Stimulated activated CD4-positive, alpha-beta T cell treated with anti-CD3 and anti-CD28 coated beads, Interleukin-4, amount 100 ng/mL, for 4 hours (primary cell): Measurements from ENCODE around the gene PIGM.

Experiments used
- DNase-seq, 2 experiments: peaks; one replicate each; pipeline ENCODE4 v3.0.0-alpha.2; 2020

The PIGM gene

DNA sequence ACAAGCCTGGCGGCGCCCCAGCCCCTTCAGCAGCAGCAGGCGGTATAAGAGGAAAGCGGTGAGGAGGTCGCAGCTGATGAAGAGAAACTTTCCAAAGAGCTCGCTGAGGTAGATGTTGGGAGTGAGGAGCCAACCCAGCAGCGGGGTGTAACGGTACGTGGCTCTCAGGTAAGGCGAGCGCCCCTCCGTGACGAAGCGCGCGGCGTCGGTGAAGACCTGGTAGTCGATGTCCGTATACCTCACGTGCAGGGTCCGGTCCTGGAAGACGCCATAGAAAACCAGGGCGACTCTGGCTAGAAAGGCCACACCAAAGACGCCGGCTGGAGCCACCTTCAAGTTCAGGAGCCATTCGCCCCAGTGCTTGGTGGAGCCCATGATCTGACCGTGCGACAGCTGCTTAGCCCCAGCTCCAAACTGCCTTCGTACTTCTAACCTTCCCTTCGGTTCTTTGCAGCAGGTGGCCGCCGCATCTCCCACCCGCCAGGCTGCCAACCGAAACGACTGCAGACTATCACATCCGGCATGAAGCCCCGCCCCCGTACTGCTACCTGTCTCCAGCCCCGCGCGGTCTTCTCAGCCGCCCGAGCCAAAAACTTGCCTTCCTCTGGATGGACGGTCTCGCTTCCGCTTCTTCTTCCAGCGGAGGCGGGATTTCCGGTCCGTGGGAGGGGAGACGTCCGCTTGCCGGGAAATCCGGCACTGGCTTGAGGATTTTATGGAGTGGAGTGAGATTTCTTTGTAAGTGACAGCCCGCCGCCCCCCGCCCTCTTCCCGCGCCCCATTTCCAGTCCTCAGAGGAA is at the start of gene PIGM:
PIGM (minus strand) TSS at position 626 of the 800 bp plus-strand sequence; CDS start at position 375, 251 bp downstream.
- peak; percentile 90 to 91 for DNase-seq

DNA sequence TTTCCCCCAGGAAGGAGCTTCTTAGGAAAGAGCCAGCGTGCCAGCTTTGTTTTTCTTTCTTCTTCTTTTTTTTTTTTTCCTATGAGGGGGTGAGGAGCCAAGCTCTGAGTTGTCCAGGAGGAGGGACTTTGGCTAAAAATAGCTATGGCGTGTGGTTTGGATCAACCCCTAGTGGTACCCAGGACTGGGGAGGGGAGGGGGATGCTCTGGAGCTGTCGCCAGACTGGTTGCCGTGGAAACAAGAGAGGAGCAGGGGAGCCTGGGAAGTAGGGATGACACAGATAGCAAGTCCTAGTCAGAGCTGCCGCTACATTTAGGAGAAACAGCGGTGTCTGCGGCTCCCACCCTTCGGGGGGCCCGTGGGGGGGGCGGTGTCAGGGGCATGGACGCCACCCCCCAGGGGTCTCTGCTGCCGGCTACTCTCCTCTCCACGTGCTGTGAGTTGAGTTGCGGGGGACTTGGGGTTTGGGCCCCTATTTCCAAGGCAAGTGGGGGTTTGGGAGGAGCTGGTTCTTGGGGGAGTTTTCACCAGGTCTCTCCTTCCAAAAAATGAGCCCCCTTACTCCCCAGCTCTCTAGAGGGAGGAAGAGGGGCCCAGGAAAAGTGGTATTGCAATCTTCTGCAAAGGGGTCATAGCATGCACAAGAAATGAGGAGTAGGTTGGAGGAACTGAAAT is 49.6 kb upstream of the PIGM start, which contains the start of gene KCNJ9:
KCNJ9 (plus strand) TSS at position 278 of the 676 bp plus-strand sequence. CDS start 2,493 bp downstream, outside the sequence.
- DNase-seq = no peak

DNA sequence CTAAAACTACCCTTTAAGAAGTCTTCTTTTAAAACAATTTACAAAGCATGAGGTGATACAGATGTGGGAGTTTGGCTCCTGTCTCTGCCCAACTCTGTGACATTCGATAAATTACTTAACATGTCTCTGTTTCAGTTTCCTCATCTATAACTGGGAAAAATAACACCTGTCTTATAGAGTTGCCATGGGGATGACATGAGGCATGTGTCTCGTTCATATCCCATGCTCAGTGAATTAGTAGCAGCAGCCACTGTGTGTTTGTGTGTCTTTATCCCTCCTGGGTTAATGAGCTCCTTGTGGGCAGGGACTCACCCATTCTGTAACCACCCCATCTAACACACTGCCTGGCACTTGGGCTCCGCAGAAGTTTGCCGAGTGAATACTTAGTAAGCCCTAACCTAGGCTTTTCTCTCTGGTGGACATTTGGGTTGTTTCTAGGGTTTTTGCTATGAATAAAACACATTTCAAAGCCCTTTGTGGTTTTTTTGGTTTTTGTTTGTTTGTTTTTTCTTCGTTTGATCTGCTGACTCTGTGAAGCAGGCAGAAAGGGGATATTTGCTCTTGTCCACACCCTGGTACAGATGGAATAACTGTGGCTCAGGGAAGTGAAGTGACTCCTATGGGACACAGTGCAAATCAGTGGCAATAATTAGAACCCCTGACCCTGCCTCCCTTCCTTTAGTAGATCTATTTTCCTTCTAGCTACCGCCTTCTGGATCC is 48.8 kb upstream of the PIGM start:
- no peak for DNase-seq

DNA sequence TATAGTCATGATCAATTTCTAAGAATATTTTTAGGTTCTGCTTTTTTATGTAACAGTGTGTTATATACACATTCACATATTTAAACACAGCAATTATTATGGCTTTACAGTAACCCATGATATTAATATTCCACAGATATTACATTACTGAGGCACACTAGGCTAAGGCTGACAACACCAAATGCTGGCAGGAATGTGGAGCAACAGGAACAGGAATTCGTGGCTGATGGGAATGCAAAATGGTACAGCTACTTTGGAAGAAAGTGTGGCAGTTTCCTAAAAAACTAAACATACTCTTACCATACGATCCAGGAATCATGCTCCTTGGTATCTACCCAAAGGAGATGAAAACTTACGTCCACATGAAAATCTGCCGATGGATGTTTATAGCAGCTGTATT is 47.7 kb upstream of the PIGM start:
- DNase-seq = no peak

DNA sequence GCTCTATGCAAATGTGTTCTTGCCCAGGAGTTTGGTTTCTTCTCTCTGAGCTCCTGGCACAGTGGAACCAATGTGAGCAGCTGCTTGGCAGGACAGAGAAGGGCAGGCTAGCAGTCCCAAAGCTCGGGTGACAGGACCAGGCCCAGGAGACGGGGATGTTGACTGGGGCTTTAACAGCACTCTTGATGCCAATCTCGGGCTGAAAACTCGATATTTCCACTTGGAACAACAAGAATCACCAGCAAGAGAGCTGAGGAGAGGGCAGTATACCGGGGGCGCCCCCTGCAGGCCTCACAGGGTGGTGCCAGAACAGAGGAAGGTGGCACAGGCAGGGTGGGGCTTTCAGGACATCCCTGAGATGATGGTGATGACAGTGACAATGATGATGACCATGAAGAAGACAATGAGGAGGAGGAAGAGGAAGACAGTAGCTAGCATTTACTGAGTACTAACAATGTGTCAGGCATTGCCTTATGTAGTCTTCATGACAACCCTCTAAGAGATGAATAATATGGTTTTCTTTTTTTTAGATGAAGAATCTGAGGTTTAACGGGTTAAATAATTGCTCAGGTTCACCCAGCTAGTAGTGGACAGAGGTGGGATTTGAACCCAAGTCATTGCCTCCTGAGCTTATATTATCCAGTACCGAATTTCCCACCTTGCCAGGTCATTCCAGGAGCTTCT is 46.9 kb upstream of the PIGM start:
- DNase-seq = peak; percentile 45 to 47

DNA sequence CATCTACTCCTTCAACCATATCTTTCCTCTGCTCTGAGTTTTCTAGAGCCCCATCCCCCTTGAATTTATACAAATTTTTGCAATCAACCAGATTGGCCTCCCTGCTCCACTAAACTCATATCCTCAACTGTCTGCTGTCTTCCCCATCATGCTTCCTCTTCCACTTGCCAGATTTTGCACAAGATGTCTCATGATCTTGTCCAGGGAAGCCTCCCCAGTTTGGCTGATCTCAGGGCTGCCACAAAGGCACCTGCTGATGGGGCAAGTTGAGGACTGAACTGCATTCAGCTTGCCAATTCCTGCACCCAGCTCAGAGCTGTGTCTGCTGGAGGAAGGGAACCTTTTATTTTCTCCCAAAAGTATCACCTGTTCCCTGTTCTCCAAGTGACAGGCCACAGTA is 45.7 kb upstream of the PIGM start:
- DNase-seq = no peak

DNA sequence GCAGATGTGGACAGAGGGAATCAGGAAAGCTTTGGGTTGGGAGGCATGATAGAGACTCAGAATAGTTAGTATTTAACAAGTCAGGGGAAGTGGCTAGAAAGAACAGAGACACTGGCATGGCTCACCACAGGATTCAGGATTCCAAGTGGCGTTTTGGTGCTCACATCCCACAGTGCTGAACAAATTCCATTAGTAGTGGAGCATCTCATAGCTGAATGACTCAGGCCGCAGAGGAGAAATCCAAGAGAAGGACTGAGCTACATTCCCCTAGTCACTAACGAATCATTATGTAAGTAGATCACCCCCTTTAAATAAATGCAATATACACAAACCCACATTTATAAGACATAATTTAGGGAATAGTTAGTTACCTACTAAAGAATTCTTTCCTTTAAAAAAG is 44.5 kb upstream of the PIGM start:
- no peak for DNase-seq

DNA sequence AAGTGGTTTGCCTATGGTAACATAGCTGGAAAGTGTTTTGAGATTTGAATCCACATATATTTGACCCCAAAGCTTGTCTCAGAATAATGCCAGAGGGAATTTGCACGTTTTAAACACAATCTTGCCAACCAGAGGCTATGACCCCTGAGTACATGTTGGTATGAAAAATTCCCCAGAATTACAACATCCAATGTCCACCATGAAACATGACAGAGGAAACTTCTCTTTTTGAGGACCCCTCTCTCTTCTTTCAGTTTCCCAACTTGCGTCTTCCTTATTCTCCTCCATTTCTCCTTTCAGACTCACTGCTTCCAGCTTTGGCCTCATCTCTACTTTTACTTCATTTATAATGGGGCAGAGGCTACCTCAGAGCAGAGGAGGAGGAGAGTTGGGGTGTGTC is 44.0 kb upstream of the PIGM start:
- no peak for DNase-seq

DNA sequence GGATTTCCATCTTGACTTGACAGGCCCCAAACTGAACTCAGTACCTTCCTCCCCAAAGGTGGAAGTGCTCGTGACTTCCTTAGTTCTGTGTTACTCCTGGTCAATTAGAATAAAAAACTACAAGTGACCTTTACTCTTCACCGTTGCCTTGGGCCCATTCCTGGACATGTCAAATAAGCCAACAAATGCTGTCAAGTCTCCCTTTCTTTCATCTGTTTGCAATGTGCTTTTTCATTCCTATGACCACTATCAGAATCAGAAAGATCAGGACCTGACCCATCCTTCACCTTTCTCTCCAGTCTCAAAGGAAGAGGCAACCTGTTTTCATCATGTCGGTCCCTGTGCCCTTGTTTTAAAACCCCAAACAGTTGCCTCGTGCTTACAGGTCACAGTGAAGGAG is 43.1 kb upstream of the PIGM start:
- no peak for DNase-seq

DNA sequence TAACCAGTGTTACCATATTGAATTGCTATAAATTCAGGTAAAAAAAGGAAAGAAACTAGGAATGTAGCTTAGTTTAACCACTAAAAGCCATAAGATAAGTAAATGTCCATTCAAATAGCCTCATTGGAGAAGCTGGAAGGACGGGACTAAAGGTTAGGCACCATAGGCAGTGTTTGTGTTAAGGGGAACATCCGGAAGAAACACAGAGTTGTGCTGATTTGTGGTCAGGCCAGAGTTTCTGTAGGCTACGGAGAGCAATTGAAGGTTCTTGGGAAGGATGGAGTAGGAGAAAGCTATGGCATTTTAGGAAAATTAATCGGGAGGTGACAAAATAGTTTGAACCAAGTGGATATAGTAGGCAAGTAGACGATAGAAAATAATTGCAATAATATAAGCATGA is 39.5 kb upstream of the PIGM start:
- DNase-seq = no peak

DNA sequence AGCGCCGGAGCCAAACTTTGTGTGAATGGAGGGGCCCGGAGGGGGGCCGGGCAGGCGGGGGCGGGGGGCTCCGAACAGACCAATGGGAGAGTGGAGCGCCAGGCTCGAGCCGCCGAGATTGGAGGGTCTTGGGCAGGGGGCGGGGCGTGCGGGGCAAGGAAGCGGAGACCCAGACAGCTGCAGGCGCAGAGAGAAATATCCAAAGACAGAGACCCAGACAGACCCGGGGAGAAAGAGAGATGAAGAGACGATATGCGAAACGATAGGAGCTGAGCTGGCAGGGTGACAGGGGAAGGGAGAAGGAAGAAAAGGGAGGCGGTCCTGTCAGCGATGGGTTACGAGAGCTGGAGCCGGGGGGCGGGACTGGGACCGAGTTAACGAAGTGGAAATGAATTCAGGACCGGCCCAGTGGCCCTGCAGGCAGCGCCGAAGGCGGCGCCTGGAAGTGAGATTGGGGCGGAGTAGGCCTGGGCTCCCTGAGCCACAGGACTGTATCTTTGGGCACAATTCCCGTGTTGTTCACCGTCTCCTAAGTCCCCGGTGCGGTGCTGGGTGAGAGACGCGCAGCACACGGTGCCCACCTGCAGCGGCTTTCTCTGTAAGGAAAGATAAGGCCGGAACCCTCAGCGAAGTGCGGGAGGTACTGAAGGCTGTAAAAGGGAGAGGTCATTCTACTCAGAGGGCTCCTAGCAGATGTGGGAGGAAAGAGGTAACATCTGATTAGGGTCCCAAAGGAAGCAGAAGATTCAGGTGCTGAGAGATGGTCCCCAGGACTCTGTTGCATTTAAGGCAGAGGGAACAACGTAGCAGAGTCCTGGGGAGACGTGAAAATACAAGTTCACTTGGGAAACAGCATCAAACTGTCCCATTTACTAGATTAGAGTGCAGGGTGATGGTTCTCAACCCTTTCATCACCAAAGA is 38.7 kb upstream of the PIGM start:
- DNase-seq = peak; percentile 64 to 67

DNA sequence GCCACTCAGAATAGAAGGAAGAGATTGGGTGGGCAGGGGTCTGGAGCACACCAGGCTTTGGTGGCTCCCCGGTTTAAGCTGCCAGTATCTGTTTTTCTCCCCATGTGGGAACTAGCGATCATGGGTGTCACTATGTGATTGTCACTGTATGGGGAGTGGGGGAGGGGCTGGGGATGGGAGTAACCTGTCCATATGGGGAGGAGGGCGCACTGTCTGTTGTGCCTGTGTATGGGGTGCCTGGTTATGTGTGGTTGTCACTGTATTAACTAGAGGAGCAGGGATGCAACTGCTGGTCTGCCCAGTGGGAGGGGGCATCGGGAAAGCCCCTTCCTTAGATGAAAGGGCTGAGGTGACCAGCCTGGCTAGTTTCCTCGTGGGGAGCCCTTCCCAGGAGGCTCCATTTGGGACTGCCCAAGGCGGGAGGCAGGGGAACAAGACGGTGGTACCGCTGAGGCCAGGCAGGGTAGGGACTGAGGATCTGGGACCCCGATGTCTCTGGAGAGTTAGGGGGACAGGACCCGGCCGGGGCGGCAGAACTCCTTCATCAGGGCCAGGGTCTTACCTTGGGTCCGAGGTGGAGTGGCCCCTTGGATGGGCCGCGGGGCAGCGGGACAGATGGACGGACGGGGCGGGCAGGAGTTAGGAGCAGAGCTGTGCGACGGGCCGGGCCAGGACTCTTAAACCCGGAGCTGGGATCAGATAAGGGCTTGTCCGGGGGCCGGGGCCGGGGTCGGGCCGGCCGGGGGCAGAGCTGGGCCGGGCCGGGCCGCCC is 37.9 kb upstream of the PIGM start, which contains the start of gene KCNJ10:
KCNJ10 (minus strand) TSS at position 701 of the 772 bp plus-strand sequence. CDS start 27,628 bp downstream, outside the sequence.
- no peak for DNase-seq

DNA sequence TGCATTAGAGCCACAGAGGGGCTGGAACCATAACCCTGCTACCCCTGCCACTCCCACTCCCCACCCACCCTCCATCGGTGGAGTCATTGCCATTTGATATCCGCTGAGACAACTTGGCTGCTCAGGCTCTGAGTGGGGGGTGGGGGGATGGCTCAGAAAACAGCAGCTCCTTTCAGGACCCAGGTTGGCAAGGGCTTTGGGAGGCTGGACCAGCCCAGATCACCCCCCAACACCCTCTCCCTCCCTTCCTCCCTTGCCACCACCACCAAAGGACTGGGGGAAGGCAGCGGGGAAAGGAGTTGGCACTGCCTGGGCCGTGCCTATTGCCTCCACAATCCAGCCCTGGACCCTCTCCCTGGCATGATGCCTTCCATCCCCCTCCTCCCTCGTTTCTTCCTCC is 36.4 kb upstream of the PIGM start:
- no peak for DNase-seq

DNA sequence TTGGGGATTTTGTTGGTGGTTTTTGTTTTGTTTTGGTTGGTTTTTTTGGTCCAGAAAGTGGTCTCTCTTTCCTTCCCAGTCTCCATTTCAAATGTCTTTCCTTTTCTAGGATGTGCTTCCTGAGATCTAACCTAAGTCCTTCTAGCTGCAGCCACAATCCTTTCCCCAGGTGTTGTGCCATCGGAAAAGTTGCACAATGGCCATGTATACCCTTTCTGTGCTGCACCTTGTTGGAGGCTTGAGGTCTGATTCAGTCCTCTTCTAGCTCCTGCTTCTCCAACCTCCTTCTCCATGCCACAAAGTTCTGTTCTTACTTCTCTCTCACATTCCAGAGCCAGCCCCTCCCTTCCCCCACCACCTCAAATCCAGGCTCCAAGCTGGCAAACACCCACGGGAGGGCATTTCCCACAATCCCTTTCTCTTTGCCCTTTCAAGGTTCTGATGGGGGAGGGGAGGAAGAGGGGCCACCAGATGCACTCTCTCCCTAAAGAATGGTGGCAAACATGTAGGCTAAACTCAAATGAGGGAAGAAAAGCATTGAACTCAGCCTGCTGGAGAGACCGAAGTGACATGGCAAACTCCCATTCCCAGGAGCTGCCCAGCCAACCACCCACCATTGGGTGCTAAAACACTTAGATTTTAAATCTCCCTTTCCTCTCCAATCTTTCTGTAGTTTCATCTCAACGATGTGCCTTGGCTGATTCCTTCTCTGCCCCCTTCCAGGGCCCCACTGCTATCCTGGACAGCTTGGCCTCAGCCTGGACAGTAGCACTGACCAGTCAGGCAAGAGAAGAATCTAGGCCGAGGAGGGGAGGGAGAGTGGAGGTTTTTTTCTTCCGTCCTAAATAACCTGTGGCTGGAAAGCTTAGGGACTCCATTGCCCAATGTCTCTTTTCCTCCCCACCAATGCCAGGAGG is 35.3 kb upstream of the PIGM start:
- no peak for DNase-seq

DNA sequence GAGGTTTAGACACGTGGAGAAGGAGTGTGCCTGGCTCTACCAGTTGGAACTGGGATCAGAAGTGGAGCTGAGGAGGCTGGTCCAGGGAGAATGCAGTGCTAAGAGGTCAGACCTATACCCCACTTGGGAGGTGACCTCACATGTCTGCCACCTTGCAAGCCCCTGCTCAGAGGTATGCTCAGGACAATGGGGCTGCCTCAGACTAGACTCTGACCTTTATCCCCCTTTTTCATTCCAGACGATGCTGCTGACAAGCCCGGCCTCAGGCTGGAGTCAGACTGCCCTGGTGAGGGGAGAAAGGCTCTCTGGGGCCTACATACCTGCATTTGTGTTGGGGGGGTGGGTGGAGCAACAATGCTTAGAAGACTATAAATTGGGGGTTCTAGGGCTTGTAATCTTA is 33.0 kb upstream of the PIGM start:
- DNase-seq = no peak

DNA sequence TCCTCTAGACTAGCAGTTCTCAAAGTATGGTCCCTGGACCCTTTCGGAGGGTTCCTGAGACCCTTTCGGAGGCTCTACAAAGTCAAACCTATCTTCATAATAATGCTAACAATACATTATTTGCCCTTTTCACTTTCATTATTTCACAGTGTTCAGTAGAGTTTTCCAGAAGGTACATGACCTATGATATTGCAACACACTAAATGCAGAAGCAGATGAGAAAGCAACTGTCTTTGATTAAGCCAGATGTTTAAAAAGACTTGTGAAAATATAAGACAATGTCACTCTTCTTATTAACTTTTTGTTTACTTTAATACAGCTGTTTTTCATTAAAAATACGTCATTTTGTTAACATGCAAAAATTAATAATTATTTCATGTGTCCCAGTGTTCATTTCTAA is 32.4 kb upstream of the PIGM start:
- DNase-seq = no peak

DNA sequence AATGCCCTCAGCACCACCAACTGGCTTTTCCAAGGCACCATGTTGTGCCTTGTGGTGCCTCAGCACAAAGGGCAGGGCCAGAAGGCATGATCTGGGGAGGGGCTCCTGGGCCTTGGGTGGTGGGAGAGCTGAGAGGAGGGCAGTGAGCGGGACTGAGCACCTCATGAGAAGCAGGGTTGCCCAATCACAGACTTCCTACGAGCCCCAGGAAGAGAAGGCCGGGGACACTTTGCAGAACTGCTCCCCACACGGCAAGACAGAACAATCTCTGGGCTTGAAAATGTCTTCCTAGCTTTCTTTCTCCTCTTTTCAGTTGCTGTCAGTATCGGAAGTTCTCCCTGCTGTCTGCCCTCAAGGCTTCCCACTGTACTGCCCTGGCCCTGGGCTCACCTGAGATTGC is 31.4 kb upstream of the PIGM start:
- no peak for DNase-seq

DNA sequence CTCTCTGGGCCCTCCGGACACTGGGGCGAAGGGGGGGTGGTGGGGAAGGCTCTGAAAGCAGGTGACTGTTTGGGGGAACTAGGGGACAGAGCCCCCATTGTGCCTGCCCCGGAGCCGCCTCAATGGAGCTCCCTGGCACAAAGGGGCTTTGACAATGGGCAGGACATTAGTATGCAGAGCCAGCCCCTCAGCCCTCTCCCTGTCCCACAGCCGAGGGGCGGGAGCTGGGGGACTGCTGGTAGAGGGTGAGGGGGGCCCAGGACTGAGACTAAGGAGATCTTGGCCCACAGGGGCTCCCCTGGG is 30.4 kb upstream of the PIGM start:
- DNase-seq = no peak

DNA sequence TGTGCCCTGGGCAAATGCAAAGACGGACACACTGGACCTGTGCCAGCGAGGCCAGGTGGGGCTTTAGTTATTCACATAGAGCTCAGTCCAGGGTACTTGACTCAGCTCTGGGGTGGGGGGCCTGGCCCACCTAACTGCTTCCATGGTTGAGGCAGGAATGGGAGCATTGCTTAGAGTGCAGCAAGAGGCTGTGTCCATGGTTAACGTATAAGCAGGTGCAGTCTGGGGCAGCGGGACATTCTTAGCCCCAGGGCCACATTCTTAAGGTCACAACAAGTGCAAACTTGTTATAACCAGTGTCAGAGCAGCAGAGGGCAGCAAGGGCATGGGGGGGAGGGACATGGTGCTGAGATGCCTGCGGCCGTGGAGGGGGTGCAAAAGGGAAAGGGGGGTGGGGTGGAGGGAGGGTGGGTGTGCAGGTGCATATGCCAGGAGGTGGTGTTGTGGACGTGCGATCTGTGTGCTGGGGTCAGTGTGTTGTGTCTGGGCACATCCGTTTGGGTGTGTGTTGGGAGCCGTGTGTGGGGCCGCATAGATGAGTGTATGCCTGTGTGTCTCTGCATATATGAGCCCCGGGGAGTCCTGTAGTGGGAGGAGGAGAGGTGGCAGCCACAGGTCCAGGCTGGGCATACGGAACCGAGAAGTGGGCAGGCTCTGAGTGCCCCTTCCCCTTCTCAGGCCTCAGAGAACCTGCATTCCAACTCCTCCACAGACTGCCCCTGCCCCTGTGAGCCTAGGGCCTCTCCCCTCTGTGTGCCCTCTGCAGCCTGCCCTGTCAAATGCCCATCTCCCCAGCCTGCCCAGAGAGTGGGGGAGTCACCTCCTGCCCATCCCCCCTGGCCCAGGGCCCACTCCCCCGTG is 29.8 kb upstream of the PIGM start:
- no peak for DNase-seq
